Kasumi-1 (cell line): ENCODE measurements around the gene HOXC11.

Experiments
- DNase-seq, 2 experiments: peaks; one replicate each; lab custom pipeline; 2025; lab: John Stamatoyannopoulos, UW

The HOXC11 gene

GRCh38 chr12:54021432-54022013 lies 48.6 kb downstream of the HOXC11 start:
- DNase-seq: no peak

DNA sequence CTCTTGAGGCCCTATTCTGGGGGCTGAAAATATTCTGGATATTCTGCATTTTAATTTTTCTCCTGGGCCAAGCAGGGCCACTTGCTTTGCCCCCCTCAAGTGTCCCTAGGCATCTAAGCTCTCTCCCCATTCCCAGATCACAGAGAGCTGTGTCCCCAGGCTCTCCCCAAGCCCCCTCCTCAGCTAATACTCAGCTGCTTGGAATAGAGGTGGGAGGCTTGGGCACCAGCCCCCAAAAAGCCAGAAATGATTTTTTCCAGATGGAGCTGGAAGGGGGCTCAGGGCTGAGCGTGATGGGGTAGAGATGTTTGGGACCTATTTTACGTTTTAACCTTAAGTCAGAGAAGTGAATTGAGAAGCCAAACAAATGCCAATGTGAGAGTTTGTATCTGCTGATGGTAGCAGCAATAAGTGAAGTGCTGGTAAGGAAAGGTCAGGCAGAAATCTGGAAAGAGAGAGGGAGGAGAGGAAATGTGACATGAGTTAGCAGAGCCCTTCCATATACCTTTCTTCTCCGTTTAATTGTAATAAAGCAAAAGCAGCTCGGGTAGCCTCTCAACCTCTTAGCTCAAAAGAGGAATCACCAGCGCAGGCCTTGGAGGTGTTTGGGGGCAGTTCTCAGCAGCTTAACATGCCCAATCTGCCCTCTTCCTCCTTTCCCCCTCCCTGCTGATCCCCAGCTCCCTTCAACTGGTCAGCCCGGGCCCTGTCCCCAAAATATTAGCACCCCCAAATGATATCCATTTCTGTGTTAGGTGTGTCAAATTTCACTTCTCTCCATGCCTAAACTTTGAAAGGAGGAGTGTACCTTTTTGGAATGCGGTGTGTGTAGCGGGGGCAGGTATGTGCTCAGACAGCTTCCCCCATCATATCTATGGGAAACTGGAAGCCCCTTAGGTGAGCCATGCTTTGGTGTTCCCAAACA lies 50.3 kb downstream of the HOXC11 start:
- DNase-seq: no peak

DNA sequence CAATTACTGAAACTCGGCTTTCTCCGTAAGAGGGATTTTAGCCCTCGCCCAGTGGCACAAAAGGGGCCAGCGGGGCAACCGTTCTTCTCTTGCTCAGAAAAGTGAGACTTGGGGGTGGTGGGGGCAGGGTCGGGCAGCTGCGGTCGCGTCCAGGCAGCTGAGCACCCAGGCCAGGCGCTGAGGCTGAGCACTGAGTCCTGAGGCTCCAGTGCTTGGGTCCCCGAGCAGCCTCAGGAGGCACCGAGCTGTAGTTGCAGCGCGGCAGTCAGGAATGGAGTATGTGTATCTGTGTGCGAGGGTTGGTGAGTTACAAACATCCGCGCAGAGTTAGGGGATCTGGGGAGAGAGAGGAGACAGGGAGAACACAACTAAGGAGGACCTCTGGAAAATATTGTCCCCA lies 51.2 kb downstream of the HOXC11 start:
- DNase-seq: no peak

DNA sequence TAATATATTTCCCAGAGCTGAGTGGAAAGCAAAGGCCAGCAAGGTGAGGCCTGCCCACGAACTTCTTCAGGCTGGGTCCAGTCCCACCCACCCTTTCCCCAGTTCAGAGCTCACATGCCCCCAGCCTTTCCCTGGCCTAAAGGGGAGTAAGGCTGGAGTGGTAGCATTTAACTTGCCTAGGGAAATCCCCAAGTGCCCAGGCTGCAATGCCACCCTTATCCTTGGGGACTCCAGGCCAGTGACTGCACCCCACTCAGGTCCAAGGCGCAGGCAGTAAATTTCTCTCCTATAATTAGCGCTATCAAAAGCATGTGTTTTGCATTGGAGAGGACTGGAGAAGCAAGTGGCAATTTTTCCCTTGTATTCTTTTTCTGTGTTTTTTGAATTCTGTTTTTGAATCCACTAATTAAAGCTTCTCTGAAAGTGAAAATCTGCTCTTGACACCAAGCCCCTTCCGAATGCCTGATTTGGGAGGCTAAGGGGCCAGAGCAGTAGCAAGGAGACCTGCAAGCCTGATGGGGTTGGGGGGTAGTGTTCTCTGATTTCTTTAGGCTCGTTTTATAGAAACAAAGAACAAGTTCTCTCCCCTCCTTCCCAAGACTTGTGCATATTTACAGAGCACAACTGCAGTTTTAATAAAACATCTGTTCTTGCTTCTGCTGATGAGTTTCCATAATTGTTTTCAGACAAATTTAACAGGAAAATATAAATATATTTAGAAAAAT lies 51.8 kb downstream of the HOXC11 start:
- DNase-seq: no peak

GRCh38 chr12:54025499-54026405 lies 52.8 kb downstream of the HOXC11 start:
- DNase-seq: no peak

- no peak for DNase-seq
These were observed 53.9 kb downstream of the HOXC11 start for GRCh38 chr12:54026640-54027441.
